Smooth muscle cell (in vitro differentiated cells): ENCODE results near the gene WDSUB1. TPM values are rescaled to one million over a fixed set of nuclear protein-coding genes. Genes with fewer than 3 reads are reported as not detected.

Experiments used
- DNase-seq: peaks from one replicate; lab custom pipeline; 2025; ENCODE audit not compliant: unreplicated experiment; lab: John Stamatoyannopoulos, UW
- H2AFZ ChIP-seq: fragments of 200-600 bp; sonication (generic); 2 replicates; pipeline ENCODE4 v1.6.0; 2016; ENCODE audit warnings: antibody characterized with exemption, low read depth, mild to moderate bottlenecking
- H3F3A ChIP-seq: fragments of 200-600 bp; sonication (generic); 2 replicates; pipeline ENCODE4 v1.6.0; 2017; ENCODE audit warnings: antibody characterized with exemption, low read depth
- H3K27ac ChIP-seq: fragments of 200-600 bp; sonication (generic); 2 replicates; pipeline ENCODE4 v1.5.1; 2016; ENCODE audit warnings: low read depth, mild to moderate bottlenecking
- H3K27me3 ChIP-seq: fragments of 200-600 bp; sonication (generic); 2 replicates; pipeline ENCODE4 v1.6.1; 2016; ENCODE audit warnings: low read depth, mild to moderate bottlenecking
- H3K36me3 ChIP-seq: fragments of 200-600 bp; sonication (generic); 2 replicates; pipeline ENCODE4 v1.5.1; 2016; ENCODE audit warnings: low read depth
- H3K4me1 ChIP-seq: fragments of 200-600 bp; sonication (generic); 2 replicates; pipeline ENCODE4 v1.5.1; 2016; ENCODE audit warnings: low read depth
- H3K4me2 ChIP-seq: fragments of 200-600 bp; sonication (generic); 2 replicates; pipeline ENCODE4 v1.6.0; 2016; ENCODE audit warnings: mild to moderate bottlenecking
- H3K4me3 ChIP-seq: fragments of 200-600 bp; sonication (generic); 2 replicates; pipeline ENCODE4 v1.5.1; 2016; ENCODE audit warnings: mild to moderate bottlenecking
- H3K79me2 ChIP-seq: fragments of 200-600 bp; sonication (generic); 2 replicates; pipeline ENCODE4 v1.6.0; 2016; ENCODE audit warnings: low read depth, mild to moderate bottlenecking
- H3K9ac ChIP-seq: fragments of 200-600 bp; sonication (generic); 2 replicates; pipeline ENCODE4 v1.6.0; 2016; ENCODE audit warnings: low read depth
- H3K9me3 ChIP-seq: fragments of 200-600 bp; sonication (generic); replicated peaks from 2 replicates; pipeline ENCODE4 v1.5.1; 2016; ENCODE audit warnings: low read depth
- H4K20me1 ChIP-seq: fragments of 200-600 bp; sonication (generic); 2 replicates; pipeline ENCODE4 v1.6.0; 2016; ENCODE audit warnings: low read depth
- CTCF ChIP-seq: fragments of 200-600 bp; sonication (generic); IDR thresholded peaks from 2 replicates; pipeline ENCODE4 v1.5.1; 2017; ENCODE audit warnings: borderline replicate concordance, mild to moderate bottlenecking, antibody characterized with exemption; ENCODE audit not compliant: insufficient read depth, poor library complexity, severe bottlenecking
- WGBS: methylation state at CpG from one replicate; pipeline ENCODE4 v1.1.7; 2016; ENCODE audit warnings: low lambda C conversion rate; 5-methylcytosine and 5-hydroxymethylcytosine counted together
- polyA plus RNA-seq: library from polyadenylated mRNA; unstranded; fragments of >200 nt; fragmentation: Nextera tagmentation; extraction: Ambion mirVana; gene quantifications from 2 replicates; pipeline ENCODE4 v1.2.1, GENCODE V29; 2016
- total RNA-seq: library from RNA; depleted of rRNA; stranded (reverse); fragments of >200 nt; gene quantifications from 2 replicates; pipeline ENCODE4 v1.2.3, GENCODE V29; 2014

The WDSUB1 gene
- total RNA-seq = 4.3 and 4.6 TPM in 2 replicates
- polyA plus RNA-seq = 3.6 and 6.3 TPM in 2 replicates

- H3K4me1 ChIP-seq = peaks cover 6% of the 10 kb centered on the region
- H2AFZ ChIP-seq = peak within 1 kb of the TSS; percentile 94
- peaks cover 8% of the 10 kb centered on the region for H3K79me2 ChIP-seq
- H3K27ac ChIP-seq = peak within 1 kb of the TSS; percentile 65
- WGBS = 2% methylated on average over 56 of the region's 64 CpGs
- no peaks in the 10 kb centered on the region for H3K27me3 ChIP-seq
- peak within 1 kb of the TSS; percentile 77 for H3K9ac ChIP-seq
- H4K20me1 ChIP-seq = no peaks in the 10 kb centered on the region
- TF ChIP-seq CTCF = no peak
- no peaks in the 10 kb centered on the region for H3K36me3 ChIP-seq
- H3K9me3 ChIP-seq = no peaks in the 10 kb centered on the region
- H3K4me2 ChIP-seq = peak within 1 kb of the TSS; percentile 90
- peak within 1 kb of the TSS; percentile 89 for H3K4me3 ChIP-seq
- no peaks in the 10 kb centered on the region for H3F3A ChIP-seq
- DNase-seq = peak; percentile 35
Observed at GRCh38 chr2:159285929-159286708, at the start of gene WDSUB1. WDSUB1 (minus strand) TSS chr2:159286703; CDS start chr2:159283069, 3,634 bp downstream.

- no peak for DNase-seq
- 85% methylated on average over 5 of the region's 5 CpGs for WGBS
- no peak overlapping the region for H3K27ac ChIP-seq
Observed at GRCh38 chr2:159326569-159327255, 40.2 kb upstream of the WDSUB1 start.

GRCh38 chr2:159322419-159322818 is 35.9 kb upstream of the WDSUB1 start:
- no peak overlapping the region for H2AFZ ChIP-seq
- no peaks in the 10 kb centered on the region for H3K27me3 ChIP-seq
- H3K4me1 ChIP-seq = no peaks in the 10 kb centered on the region
- no peak overlapping the region for H3K27ac ChIP-seq
- H3K36me3 ChIP-seq = peaks cover 15% of the 10 kb centered on the region
- H4K20me1 ChIP-seq = no peaks in the 10 kb centered on the region
- no peak for TF ChIP-seq CTCF
- H3K4me2 ChIP-seq = no peak overlapping the region
- no peak for DNase-seq
- no peaks in the 10 kb centered on the region for H3F3A ChIP-seq
- H3K9ac ChIP-seq = no peak overlapping the region
- H3K4me3 ChIP-seq = no peak overlapping the region
- no peaks in the 10 kb centered on the region for H3K9me3 ChIP-seq
- no peaks in the 10 kb centered on the region for H3K79me2 ChIP-seq

More at GRCh38 chr2:159326569-159327255, 40.2 kb upstream of the WDSUB1 start:
- no peaks in the 10 kb centered on the region for H3K9me3 ChIP-seq
- H3K79me2 ChIP-seq = no peaks in the 10 kb centered on the region
- no peak overlapping the region for H3K4me3 ChIP-seq
- no peaks in the 10 kb centered on the region for H3K27me3 ChIP-seq
- peaks cover 10% of the 10 kb centered on the region for H3K36me3 ChIP-seq
- H3F3A ChIP-seq = no peaks in the 10 kb centered on the region
- no peaks in the 10 kb centered on the region for H3K4me1 ChIP-seq
- H2AFZ ChIP-seq = no peak overlapping the region
- no peak overlapping the region for H3K4me2 ChIP-seq
- no peak overlapping the region for H3K9ac ChIP-seq
- no peaks in the 10 kb centered on the region for H4K20me1 ChIP-seq
- no peak for TF ChIP-seq CTCF
